Loucy (cell line): Measurements from ENCODE around the gene RSAD1.

ENCODE experiments used
- EZH2phosphoT487 ChIP-seq: fragments of 200-600 bp; IDR thresholded peaks from 2 replicates; pipeline ENCODE4 v1.6.1; 2018; ENCODE audit warnings: antibody characterized with exemption, mild to moderate bottlenecking, moderate library complexity, borderline replicate concordance
- TF ChIP-seq, protein P1 (sequence below): fragments of 200-600 bp; sonication (generic); conservative IDR thresholded peaks from 2 replicates; pipeline ENCODE4 v1.5.1; 2014; ENCODE audit warnings: mild to moderate bottlenecking, antibody characterized with exemption, low read length

DNA sequence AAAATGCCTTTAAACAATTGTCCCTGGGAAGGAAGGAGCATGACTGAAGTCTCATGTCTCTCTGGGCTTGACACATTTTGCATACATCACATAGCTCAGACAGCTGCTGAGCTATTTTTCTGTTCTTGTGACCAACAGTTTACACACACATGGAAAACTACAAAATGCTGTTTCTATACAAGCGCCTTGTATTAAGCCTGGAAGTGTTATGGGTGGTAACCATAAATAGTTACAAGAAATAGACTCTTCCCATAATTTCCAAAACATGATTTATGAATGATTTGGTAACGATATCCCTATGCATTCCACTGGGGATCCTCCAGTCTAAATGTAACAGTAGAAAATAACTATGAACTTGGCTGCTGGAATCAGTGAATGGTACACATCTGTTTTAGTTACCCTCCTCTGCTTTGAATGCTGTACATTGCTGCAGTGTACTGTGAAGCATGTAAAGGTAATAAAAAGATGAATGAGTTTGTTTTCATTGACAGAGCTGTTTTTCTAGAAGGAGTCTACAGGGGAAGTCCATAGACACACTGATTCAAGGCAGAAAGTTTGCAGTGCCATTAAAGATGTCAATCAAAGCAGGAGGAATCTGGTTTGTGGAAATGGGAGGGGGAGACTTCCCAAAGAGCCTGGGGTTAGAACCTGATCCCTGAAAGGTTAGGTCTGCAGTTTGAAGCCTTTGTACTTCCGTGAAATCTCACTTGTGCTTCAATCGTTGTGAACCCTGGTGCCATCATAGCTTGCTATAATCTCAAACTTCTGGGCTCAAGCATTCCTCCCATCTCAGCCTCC lies 47.6 kb upstream of the RSAD1 start:
- TF ChIP-seq EZH2phosphoT487, result no peak
- TF ChIP-seq, protein P1, sequence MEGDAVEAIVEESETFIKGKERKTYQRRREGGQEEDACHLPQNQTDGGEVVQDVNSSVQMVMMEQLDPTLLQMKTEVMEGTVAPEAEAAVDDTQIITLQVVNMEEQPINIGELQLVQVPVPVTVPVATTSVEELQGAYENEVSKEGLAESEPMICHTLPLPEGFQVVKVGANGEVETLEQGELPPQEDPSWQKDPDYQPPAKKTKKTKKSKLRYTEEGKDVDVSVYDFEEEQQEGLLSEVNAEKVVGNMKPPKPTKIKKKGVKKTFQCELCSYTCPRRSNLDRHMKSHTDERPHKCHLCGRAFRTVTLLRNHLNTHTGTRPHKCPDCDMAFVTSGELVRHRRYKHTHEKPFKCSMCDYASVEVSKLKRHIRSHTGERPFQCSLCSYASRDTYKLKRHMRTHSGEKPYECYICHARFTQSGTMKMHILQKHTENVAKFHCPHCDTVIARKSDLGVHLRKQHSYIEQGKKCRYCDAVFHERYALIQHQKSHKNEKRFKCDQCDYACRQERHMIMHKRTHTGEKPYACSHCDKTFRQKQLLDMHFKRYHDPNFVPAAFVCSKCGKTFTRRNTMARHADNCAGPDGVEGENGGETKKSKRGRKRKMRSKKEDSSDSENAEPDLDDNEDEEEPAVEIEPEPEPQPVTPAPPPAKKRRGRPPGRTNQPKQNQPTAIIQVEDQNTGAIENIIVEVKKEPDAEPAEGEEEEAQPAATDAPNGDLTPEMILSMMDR, result no peak
